Hematopoietic multipotent progenitor cell treated with erythropoietin and hydrocortisone succinate and interleukin-3 and kit ligand, for 15 days (in vitro differentiated cells): ENCODE measurements around the gene BRD4.
"Not testable (repeated sequence)": the region's sequence is repeated elsewhere in the genome, so short reads cannot be mapped to it uniquely, and the experiment has no call there.

Experiments used
- DNase-seq: peaks from one replicate; pipeline ENCODE4 v3.0.0-alpha.2; 2015; ENCODE audit warnings: low spot score

Gene BRD4

DNA sequence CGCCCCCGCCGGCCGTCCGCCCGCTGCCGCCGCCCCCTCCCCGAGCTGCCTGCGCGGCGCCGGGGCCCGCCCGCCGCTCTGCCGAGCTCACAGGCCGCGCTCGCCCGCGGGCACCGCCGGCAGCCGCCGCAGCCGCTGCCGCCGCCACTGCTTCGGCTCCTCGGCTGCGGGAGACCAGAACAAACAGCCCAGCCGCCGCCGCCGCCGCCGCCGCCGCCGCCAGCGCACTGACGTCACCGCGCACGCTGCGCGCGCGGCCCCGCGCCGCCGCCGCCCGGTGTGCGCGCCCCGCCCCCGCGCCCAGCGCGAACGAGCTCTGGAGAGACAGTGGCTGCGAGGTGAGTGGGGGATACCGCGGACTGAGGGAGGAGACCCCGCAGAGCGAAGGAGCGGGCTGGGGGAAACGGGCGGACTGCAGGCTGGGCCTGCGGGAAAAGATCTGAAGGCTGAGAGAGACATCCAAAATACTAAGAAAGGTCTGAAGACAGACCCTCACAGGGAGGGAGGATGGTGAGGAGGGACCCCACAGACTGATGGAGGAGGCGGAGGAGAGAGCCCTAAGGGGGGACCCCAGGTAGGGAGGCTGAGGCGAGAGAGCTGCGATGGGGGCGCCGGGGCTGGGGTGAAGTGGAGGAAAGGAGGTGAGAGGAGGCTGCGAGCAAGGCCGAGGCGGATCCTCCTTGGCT, at the start of gene BRD4:
Gene BRD4, minus strand, starts transcription at position 229 of the 686 bp plus-strand sequence. CDS start 59,440 bp downstream, outside the sequence.
- peak; percentile 77 for DNase-seq

- DNase-seq = no peak
These were observed 49.5 kb upstream of the BRD4 start for GRCh38 chr19:15381864-15382263.

DNA sequence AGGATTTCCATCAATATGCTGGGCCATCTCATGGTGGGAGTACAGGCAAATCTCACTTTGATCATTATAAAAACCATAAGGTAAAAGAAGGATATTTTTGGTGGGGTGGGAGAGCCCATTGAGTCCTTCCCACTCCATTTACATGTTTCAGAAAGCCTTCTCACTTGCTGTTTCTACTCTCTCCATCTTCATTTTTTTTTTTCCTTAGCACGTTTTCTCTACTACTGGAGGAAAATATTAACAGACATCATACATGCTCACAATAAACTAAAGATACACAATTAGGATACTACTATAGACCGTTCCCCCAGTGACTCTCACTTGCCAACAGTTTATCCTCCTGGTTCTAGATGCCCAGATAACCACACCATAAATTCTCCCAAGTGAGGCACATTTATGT, 49.1 kb upstream of the BRD4 start:
- no peak for DNase-seq

- DNase-seq = peak; percentile 38
These were observed 47.8 kb upstream of the BRD4 start for GRCh38 chr19:15379999-15380647.

DNA sequence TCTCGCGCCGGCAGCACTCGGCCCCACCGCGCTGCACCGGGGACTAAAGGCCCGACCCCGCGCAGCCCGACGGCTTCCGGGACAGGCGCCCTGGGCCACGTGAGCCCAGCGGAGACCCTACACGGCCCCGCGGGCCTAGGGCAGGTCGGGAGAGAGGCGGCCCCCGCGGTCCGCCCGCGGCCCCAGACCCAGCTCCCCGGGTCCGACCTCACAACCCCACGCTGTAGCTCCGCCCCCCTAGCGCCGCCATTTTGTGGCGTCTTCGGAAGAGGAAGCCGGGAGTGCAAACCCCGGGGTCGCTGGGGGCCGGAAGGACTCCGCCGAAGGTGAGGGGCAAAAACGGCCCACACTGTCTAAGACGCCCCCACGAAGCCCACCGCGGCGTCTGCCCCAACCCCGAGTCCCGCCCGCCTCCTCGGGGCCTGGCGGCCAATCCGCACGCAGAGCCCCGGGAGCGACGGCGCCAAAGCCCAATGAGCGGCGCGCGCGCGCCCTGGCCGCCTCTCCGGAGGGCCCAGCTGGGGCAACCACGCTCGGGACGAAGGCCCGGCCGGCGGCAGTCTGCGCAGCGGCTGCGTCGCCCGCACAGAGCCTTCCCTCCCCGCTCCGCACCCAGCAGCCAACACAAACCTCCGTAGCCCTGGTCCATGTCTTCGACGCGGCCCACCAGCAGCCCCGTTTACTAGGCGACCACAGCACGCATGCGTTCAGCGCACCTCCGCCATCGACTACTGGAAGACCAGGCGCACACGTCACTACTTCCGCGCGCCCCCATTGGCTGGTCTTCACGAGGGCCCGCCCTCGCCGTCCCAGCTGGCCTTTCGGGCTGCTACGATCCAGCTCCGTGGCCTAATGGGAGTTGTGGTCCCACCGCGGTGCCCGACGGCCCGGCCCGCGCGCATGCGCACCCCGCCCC, 47.0 kb upstream of the BRD4 start, which contains the start of gene AKAP8:
Gene AKAP8, minus strand, starts transcription at position 705 of the 916 bp plus-strand sequence. Its CDS starts 56 bp downstream, at position 649.
- peak; percentile 99 for DNase-seq

- DNase-seq = peak; percentile 44
These were observed 46.3 kb upstream of the BRD4 start for GRCh38 chr19:15378534-15379082.

- DNase-seq = no peak
These were observed 42.6 kb upstream of the BRD4 start for GRCh38 chr19:15374796-15375440.

DNA sequence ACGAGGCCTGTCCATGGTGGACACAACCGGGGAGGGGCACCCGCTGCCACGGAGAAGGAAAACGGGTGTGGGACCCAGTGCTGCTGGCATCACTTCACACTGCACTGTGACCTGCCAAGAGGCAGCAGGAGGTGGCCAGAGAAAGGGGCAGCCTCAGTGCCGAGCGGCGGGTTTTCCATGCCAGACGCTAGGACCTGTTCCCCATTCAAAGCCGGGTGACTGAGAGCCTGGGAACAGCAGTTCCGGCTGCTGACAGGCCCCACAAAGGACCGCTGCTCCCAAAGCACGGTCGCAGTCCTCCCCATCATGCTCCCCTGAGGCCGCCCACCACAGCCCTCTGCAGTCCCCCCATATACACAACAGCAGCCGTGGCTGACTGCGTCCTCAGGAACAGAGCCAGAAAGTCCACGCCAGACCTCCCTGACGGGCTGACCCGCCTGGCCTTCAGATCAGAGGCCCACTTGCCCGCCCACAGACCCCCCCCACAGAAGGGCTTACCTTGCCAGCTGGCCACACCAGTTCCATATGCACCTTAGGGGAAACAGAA, 41.8 kb upstream of the BRD4 start:
- DNase-seq = no peak

DNA sequence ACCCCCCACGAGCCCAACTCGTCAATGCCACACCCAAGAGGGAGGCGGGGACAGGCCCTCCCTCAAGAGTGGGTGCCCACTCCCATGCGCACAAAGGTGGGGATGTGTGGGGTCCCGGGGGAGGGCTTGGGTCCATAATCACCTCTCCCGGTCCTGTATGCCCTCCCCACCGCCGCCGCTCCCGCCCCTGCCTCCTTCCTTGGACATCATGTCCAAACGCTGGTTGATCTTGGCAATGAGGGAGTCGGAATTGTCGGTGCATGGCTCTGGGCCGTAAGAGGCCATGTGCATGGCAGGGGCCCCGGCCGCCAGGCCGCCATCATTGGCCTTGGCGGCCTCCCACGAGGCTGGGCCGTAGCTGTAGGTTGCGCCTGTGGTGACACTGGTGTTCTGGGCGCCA, 41.3 kb upstream of the BRD4 start:
- DNase-seq = no peak

DNA sequence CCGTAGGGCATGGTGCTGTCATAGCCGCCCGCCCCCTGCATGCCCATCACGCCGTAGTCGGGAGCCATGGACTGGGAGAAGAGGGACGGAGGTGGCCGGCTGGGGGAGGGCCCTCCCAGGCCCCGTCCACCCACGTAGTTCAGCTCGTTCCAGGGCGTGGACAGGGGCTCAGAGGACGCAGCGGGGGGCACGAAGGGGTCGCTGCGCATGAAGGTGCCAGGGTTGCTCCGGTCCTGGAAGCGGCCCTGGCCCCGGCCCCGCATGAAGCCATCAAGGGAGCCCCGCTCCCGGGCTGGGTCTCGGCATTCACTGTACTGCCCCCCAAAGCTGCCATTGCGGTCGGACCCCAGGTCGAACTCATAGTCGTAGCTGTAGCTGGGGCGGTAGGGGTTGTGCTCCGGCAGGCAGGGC, 40.6 kb upstream of the BRD4 start:
- DNase-seq = no peak

- DNase-seq = no peak
These were observed 40.1 kb upstream of the BRD4 start for GRCh38 chr19:15372470-15372869.

DNA sequence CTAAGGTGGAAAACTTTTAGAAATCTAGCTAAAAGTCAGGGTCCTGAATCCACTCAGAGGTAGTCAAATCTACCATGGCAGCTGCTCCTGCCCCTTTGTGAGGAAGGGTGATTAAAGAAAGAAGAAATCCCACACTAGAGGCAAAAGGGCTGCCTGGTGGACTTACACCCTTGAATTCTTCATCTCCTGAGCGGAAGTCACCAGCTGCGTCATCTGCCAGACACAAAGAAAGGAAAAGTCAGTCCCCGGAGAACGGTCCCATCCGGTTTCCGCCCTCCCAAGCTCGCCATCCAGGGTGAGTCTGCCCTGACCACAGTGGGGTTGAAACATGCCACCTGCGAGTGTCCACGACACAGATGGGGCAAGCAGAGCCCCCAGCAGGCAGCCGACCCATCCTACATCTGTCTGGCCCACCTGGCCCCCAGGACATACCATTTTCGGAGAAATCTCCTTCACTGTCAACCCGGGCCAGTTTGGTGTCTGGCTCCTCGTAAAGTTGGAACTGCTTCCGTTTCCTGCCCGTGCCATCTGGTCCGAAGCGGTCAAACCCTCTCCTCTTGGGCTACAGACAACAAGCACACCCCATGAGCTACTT, 39.5 kb upstream of the BRD4 start:
- DNase-seq = no peak

GRCh38 chr19:15371119-15371518, 38.8 kb upstream of the BRD4 start:
- no peak for DNase-seq

- no peak for DNase-seq
These were observed 37.2 kb upstream of the BRD4 start for GRCh38 chr19:15369594-15369891.

- no peak for DNase-seq
These were observed 36.7 kb upstream of the BRD4 start for GRCh38 chr19:15368798-15369593.

- no peak for DNase-seq
These were observed 35.8 kb upstream of the BRD4 start for GRCh38 chr19:15368051-15368632.

DNA sequence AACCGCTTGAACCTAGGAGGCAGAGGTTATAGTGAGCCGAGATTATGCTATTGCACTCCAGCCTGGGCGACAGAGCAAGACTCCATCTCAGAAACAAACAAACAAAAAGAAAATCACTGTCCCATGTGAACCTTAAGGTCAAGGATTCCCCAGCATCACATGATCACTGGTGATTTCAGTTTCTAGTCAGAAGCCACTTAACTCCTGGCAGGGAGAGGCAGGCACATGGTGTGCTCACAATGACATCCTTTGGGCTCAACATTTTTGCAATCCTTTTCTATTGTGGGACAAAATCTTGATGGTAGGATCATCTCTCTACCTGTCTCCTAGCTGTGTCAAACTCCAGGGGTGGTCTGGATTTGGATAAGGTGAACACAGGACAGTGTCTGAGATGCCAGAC, 35.1 kb upstream of the BRD4 start:
- no peak for DNase-seq

GRCh38 chr19:15365264-15365663, 32.9 kb upstream of the BRD4 start:
- peak; percentile 38 for DNase-seq

- peak; percentile 72 for DNase-seq
These were observed 31.5 kb upstream of the BRD4 start for GRCh38 chr19:15363791-15364190.

GRCh38 chr19:15363048-15363447, 30.7 kb upstream of the BRD4 start:
- not testable (repeated sequence) for DNase-seq
